K562 (cell line): Measurements from ENCODE around the gene TRMT1. TPM values are rescaled to one million over a fixed set of nuclear protein-coding genes. Genes with fewer than 3 reads are reported as not detected.
A peak's percentile ranks its signal among the peaks of the same experiment; 100 is the strongest.
"Not testable (repeated sequence)": the region's sequence is repeated elsewhere in the genome, so short reads cannot be mapped to it uniquely, and the experiment has no call there.

ENCODE experiments used
- ATAC-seq: fragments of 200-7000 bp; cut with Tn5 transposase; 3 replicates; pipeline ENCODE4 v1.9.1; 2020; ENCODE audit warnings: moderate library complexity
- BruUV-seq: library from RNA; stranded (reverse); fragments of 400-500 nt; replicated peaks from 2 replicates; lab custom pipeline; 2021; lab: Mats Ljungman, UMichigan
- CTCF ChIA-PET: fragments of 300-600 bp; formaldehyde crosslinking; extraction: SDS; loops from one replicate; lab custom pipeline; 2021; ENCODE audit warnings: low intra/inter-chr PET ratio; lab: Yijun Ruan, JAX
- POLR2A ChIA-PET: fragments of 300-600, 350-650 bp; sonication (Branson Sonifier 250); formaldehyde crosslinking; extraction: SDS; loops from one replicate; lab custom pipeline; 2021; ENCODE audit warnings: antibody characterized with exemption, inconsistent platforms; lab: Yijun Ruan, JAX
- DNase-seq, 4 experiments: peaks; one replicate each; pipeline versions ENCODE4 v3.0.0 to v3.0.0-alpha.2; 2011 to 2018; ENCODE audit warnings: low spot score in 3 of 4, mixed read lengths in 3 of 4; ENCODE audit errors: extremely low read depth in 1 of 4
- FAIRE-seq: peaks from 2 replicates; lab custom pipeline; 2011; peaks lifted over from hg19 to GRCh38; lab: Jason Lieb, UNC
- H2AFZ ChIP-seq: 2 replicates; pipeline ENCODE4 v1.6.0; 2011; ENCODE audit warnings: low read depth, low read length, control low read depth, inconsistent platforms
- H3K27ac ChIP-seq: fragments of 200-600 bp; 3 replicates; pipeline ENCODE4 v1.8.0; 2011; ENCODE audit warnings: low read depth, mild to moderate bottlenecking, control low read depth, inconsistent platforms, low read length, moderate library complexity, mixed read lengths; ENCODE audit errors: extremely low read depth
- H3K27me3 ChIP-seq, 2 experiments: fragments of 300-600 bp in 1 of 2; 2 replicates in 1 of 2; 3 replicates in 1 of 2; pipeline versions ENCODE4 v1.6.0 to v1.8.0; 2011; ENCODE audit warnings: inconsistent platforms in 2 of 2, low read length in 2 of 2, mild to moderate bottlenecking in 1 of 2, mixed read lengths in 1 of 2, moderate library complexity in 1 of 2; ENCODE audit not compliant: control insufficient read depth in 2 of 2, insufficient read depth in 2 of 2
- H3K36me3 ChIP-seq: fragments of 300-600 bp; 3 replicates; pipeline ENCODE4 v1.8.0; 2011; ENCODE audit warnings: mild to moderate bottlenecking, low read length, inconsistent platforms; ENCODE audit not compliant: control insufficient read depth, insufficient read depth
- H3K4me1 ChIP-seq, 2 experiments: fragments of 200-600 bp in 1 of 2; replicated peaks in 1 of 2; 2 replicates in 1 of 2; 3 replicates in 1 of 2; pipeline versions ENCODE4 v1.5.1 to v1.8.0; 2011; ENCODE audit warnings: inconsistent platforms in 2 of 2, low read length in 2 of 2, mild to moderate bottlenecking in 1 of 2, mixed read lengths in 1 of 2, moderate library complexity in 1 of 2; ENCODE audit not compliant: control insufficient read depth in 2 of 2, insufficient read depth in 2 of 2
- H3K4me2 ChIP-seq: 2 replicates; pipeline ENCODE4 v1.6.1; 2011; ENCODE audit warnings: low read length, control low read depth, inconsistent platforms, mixed read lengths; ENCODE audit not compliant: insufficient read depth
- H3K4me3 ChIP-seq: fragments of 200-600 bp; sonication (generic), shearing (Covaris generic); 2 replicates; pipeline ENCODE4 v1.5.1; 2016; ENCODE audit warnings: control low read depth, inconsistent platforms
- H3K79me2 ChIP-seq: fragments of 200-600 bp; 3 replicates; pipeline ENCODE4 v1.8.0; 2011; ENCODE audit warnings: low read length, inconsistent platforms; ENCODE audit not compliant: control insufficient read depth, insufficient read depth
- H3K9ac ChIP-seq, 2 experiments: 2 replicates each; pipeline versions ENCODE4 v1.6.0 to v1.6.1; 2011; ENCODE audit warnings: low read depth in 2 of 2, low read length in 2 of 2, control low read depth in 1 of 2, inconsistent platforms in 1 of 2, mild to moderate bottlenecking in 1 of 2, mixed read lengths in 1 of 2; ENCODE audit not compliant: insufficient read depth in 1 of 2
- H3K9me1 ChIP-seq: one replicate; pipeline ENCODE4 v1.6.0; 2011; ENCODE audit warnings: inconsistent platforms, mild to moderate bottlenecking, low read length, moderate library complexity; ENCODE audit not compliant: control insufficient read depth, insufficient read depth
- H3K9me3 ChIP-seq: replicated peaks from 2 replicates; pipeline ENCODE4 v1.5.1; 2011; ENCODE audit warnings: low read depth, low read length, inconsistent platforms; ENCODE audit not compliant: control insufficient read depth, insufficient read depth
- H4K20me1 ChIP-seq: replicated peaks from 2 replicates; pipeline ENCODE4 v1.6.1; 2011; ENCODE audit warnings: low read length, inconsistent platforms, mixed read lengths; ENCODE audit not compliant: control insufficient read depth, insufficient read depth
- CEBPB ChIP-seq: fragments of 450-650 bp; IDR thresholded peaks from 2 replicates; pipeline ENCODE4 v1.6.1; 2016; ENCODE audit warnings: missing genetic modification characterization, missing compliant biosample characterization
- CEBPG ChIP-seq, 3 experiments: fragments of 200-800 bp in 1 of 3; sonication (Bioruptor generic) in 1 of 3; sonication (generic) in 1 of 3; formaldehyde crosslinking in 1 of 3; IDR thresholded peaks in 2 of 3; conservative IDR thresholded peaks in 1 of 3; 2 replicates each; pipeline versions ENCODE4 v1.6.1 to v1.8.0; 2016 to 2022; ENCODE audit warnings: missing compliant biosample characterization in 2 of 3, missing genetic modification characterization in 2 of 3, mild to moderate bottlenecking in 1 of 3, missing genetic modification reagents in 1 of 3
- EGR1 ChIP-seq: fragments of 450-650 bp; conservative IDR thresholded peaks from 2 replicates; pipeline ENCODE4 v1.6.1; 2017; ENCODE audit warnings: mild to moderate bottlenecking
- TEAD1 ChIP-seq, 2 experiments: fragments of 450-650 bp in 1 of 2; sonication (generic) in 1 of 2; formaldehyde crosslinking; IDR thresholded peaks; 2 replicates each; pipeline versions ENCODE4 v1.4.0 to v1.8.0; 2020 to 2022; ENCODE audit warnings: mild to moderate bottlenecking in 2 of 2, missing genetic modification reagents in 1 of 2
- WGBS: fragments of 100-300 bp; shearing (Covaris generic); methylation state at CpG from one replicate; pipeline ENCODE4 v1.1.6; 2016; ENCODE audit warnings: low coverage, mixed read lengths; ENCODE audit not compliant: insufficient coverage; ENCODE audit errors: missing lambda C conversion rate; 5-methylcytosine and 5-hydroxymethylcytosine counted together
- in situ Hi-C: fragments of 300-500 bp; cut with MboI; formaldehyde crosslinking; loops from 4 replicates; pipeline ENCODE4 v1.15.0; 2018; ENCODE audit warnings: inconsistent platforms, mixed read lengths
- intact Hi-C: fragments of 100-400 bp; cut with micrococcal nuclease; formaldehyde crosslinking; loops from 2 replicates; pipeline ENCODE4 v1.14.2; 2022
- polyA plus RNA-seq, 8 experiments: library from polyadenylated mRNA; depleted of rRNA in 4 of 8; stranded (reverse) in 5 of 8; unstranded in 3 of 8; fragments of >200 nt; fragmentation: Nextera tagmentation in 2 of 8; fragmentation: Illumina TruSeq in 1 of 8; extraction: Ambion mirVana in 2 of 8; extraction: Trizol in 1 of 8; gene quantifications; 2 replicates each; pipeline versions ENCODE4 v1.2.1 to v1.2.3, GENCODE V29; 2011 to 2014; ENCODE audit warnings: inconsistent platforms in 1 of 8, missing spikeins in 1 of 8
- total RNA-seq, 7 experiments: library from RNA; depleted of rRNA in 6 of 7; stranded (reverse); fragments of >200 nt in 6 of 7; fragmentation: Illumina TruSeq in 2 of 7; extraction: Trizol in 2 of 7; gene quantifications; 2 replicates each; pipeline versions ENCODE4 v1.2.1 to v1.2.3, GENCODE V29; 2011 to 2021; ENCODE audit warnings: low replicate concordance in 1 of 7
- TF ChIP-seq, protein P1 (sequence below): fragments of 450-650 bp; IDR thresholded peaks from 2 replicates; pipeline ENCODE4 v1.6.1; 2016; ENCODE audit warnings: low read depth

TRMT1 gene
- total and polyA plus RNA-seq, 9 of the 15 experiments (the other 6 are each of a cell fraction or from before 2014, with no cell fraction given): 5.8 to 158 (median 54.3) TPM

DNA sequence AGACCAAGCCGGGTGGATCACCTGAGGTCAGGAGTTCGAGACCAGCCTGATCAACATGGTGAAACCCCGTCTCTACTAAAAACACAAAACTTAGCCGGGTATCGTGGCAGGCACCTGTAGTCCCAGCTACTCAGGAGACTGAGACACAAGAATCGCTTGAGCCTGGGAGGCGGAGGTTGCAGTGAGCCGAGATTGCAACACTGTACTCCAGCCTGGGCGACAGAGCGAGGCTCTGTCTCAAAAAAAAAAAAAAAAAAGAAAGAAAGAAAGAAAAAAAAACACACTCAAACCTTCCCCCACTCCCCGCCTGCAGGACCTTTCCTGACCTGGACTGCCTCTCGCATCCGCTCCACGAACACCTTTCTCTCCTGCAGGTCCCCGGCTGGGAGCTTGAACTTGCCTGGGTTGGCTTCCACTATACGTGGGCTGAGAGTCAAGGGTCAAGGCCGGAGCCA is 32.7 kb upstream of the TRMT1 start:
- Histone ChIP-seq H3K27ac (peak overlapping the region; percentile 84; the same call in 2 of the 3 replicates), H3K4me1 (peaks cover 5 to 61% of the 10 kb centered on the region in 2 experiments; a peak in 4 of 5 replicates), H4K20me1 (peaks cover 12% of the 10 kb centered on the region), H2AFZ (peak overlapping the region; percentile 81), H3K36me3 (peaks cover 19% of the 10 kb centered on the region; the same call in 1 of the 3 replicates), H3K79me2 (peaks cover 48% of the 10 kb centered on the region), H3K4me3 (peak overlapping the region; percentile 97), H3K9ac (peak overlapping the region; percentile 91 to 96), H3K4me2 (peak overlapping the region; percentile 87)
- ATAC-seq; BruUV-seq; CTCF ChIA-PET; H3K27me3 ChIP-seq; in situ Hi-C loops; H3K9me1 ChIP-seq; DNase-seq; H3K9me3 ChIP-seq; intact Hi-C loops; FAIRE-seq; TF ChIP-seq CEBPG (CRISPR knock-in tag; IDR thresholded peaks at IDR 0.05): not testable (repeated sequence)
- WGBS: 20% methylated on average over 12 of the region's 17 CpGs
- POLR2A ChIA-PET: interaction anchor here (0.5 to 2.1 kb wide), 11 partner anchors 11 to 1541 kb away, joined by 3 to 17 read pairs (median 4); partner anchors contain the start of gene NACC1
- TF ChIP-seq, protein P1, sequence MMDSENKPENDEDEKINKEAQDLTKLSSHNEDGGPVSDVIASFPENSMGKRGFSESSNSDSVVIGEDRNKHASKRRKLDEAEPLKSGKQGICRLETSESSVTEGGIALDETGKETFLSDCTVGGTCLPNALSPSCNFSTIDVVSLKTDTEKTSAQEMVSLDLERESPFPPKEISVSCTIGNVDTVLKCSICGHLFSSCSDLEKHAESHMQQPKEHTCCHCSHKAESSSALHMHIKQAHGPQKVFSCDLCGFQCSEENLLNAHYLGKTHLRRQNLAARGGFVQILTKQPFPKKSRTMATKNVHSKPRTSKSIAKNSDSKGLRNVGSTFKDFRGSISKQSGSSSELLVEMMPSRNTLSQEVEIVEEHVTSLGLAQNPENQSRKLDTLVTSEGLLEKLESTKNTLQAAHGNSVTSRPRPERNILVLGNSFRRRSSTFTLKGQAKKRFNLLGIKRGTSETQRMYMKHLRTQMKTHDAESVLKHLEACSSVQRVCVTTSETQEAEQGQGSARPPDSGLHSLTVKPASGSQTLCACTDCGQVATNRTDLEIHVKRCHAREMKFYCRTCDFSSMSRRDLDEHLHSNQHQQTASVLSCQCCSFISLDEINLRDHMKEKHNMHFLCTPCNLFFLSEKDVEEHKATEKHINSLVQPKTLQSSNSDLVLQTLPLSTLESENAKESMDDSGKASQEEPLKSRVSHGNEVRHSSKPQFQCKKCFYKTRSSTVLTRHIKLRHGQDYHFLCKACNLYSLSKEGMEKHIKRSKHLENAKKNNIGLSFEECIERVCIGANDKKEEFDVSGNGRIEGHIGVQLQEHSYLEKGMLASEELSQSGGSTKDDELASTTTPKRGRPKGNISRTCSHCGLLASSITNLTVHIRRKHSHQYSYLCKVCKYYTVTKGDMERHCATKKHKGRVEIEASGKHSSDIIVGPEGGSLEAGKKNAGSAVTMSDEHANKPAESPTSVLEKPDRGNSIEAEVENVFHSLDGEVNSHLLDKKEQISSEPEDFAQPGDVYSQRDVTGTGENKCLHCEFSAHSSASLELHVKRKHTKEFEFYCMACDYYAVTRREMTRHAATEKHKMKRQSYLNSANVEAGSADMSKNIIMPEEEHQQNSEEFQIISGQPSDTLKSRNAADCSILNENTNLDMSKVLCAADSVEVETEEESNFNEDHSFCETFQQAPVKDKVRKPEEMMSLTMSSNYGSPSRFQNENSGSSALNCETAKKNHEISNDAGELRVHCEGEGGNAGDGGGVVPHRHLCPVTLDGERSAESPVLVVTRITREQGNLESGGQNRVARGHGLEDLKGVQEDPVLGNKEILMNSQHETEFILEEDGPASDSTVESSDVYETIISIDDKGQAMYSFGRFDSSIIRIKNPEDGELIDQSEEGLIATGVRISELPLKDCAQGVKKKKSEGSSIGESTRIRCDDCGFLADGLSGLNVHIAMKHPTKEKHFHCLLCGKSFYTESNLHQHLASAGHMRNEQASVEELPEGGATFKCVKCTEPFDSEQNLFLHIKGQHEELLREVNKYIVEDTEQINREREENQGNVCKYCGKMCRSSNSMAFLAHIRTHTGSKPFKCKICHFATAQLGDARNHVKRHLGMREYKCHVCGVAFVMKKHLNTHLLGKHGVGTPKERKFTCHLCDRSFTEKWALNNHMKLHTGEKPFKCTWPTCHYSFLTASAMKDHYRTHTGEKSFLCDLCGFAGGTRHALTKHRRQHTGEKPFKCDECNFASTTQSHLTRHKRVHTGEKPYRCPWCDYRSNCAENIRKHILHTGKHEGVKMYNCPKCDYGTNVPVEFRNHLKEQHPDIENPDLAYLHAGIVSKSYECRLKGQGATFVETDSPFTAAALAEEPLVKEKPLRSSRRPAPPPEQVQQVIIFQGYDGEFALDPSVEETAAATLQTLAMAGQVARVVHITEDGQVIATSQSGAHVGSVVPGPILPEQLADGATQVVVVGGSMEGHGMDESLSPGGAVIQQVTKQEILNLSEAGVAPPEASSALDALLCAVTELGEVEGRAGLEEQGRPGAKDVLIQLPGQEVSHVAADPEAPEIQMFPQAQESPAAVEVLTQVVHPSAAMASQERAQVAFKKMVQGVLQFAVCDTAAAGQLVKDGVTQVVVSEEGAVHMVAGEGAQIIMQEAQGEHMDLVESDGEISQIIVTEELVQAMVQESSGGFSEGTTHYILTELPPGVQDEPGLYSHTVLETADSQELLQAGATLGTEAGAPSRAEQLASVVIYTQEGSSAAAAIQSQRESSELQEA: 0 out of 2 replicates have a peak, but pooled peaks have one; percentile 11
- TF ChIP-seq TEAD1 (CRISPR knock-in tag; IDR thresholded peaks at IDR 0.05): 0 out of 4 replicates have a peak, but pooled peaks of 1 of the 2 experiments have one; percentile 42
- peak in 1 of 2 experiments; percentile 39; a peak in 2 of 4 replicates for TF ChIP-seq CEBPG (tag; conservative IDR thresholded peaks at IDR 0.05 in 1 of 2, IDR thresholded peaks at IDR 0.05 in 1 of 2)
- peak; percentile 70 for TF ChIP-seq CEBPB
- TF ChIP-seq EGR1: 0 out of 2 replicates have a peak, but pooled peaks have one; percentile 11
